ENCODE results near the gene YAP1.

DNA sequence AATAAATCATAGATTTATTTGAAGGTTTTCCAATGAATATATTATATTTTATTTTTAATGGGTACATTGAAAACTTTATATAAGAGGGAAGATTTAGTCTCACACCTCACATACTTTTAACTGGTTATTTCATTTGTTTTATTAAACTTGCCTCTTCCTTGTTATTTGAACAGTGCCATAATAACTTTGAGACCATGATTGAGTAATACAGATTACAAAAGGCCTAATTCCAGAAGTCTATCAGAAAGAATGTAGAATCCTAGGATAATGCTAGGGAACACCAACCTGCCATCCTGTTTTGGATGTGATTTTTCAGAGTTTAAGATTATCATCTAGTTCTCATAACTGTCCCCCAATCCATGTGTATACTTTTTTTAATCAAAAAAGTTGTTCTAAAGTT, 104.4 kb downstream of the YAP1 start:
- TF ChIP-seq CTCF (IDR thresholded peaks at IDR 0.05) (no peak), POLR2AphosphoS5 (IDR thresholded peaks at IDR 0.05) (no peak), POLR2A (IDR thresholded peaks at IDR 0.05) (no peak), EP300 (IDR thresholded peaks at IDR 0.05) (no peak)
